K562 (cell line): ENCODE results near the gene PPP4R1. TPM values are rescaled to one million over a fixed set of nuclear protein-coding genes. Genes with fewer than 3 reads are reported as not detected.

Experiments used
- BCOR ChIP-seq: fragments of 450-650 bp; IDR thresholded peaks from 2 replicates; pipeline ENCODE4 v1.6.1; 2016
- C11orf30 ChIP-seq: fragments of 450-650 bp; IDR thresholded peaks from 2 replicates; pipeline ENCODE4 v1.6.1; 2016; ENCODE audit warnings: low read depth, mild to moderate bottlenecking
- FOXM1 ChIP-seq, 2 experiments: fragments of 450-650 bp in 1 of 2; sonication (generic) in 1 of 2; formaldehyde crosslinking in 1 of 2; IDR thresholded peaks; 2 replicates each; pipeline versions ENCODE4 v1.6.1 to v1.9.0; 2017 to 2022; ENCODE audit warnings: low read depth in 2 of 2, mild to moderate bottlenecking in 2 of 2, missing genetic modification reagents in 1 of 2, moderate library complexity in 1 of 2
- GATAD2A ChIP-seq: fragments of 450-650 bp; IDR thresholded peaks from 2 replicates; pipeline ENCODE4 v1.6.1; 2017
- HDAC1 ChIP-seq, 2 experiments: fragments of 450-650 bp; IDR thresholded peaks; 2 replicates each; pipeline ENCODE4 v1.6.1; 2016 to 2017; ENCODE audit warnings: inconsistent platforms in 1 of 2, mild to moderate bottlenecking in 1 of 2, moderate library complexity in 1 of 2
- HIVEP1 ChIP-seq: fragments of 250-450 bp; sonication (Bioruptor Pico); IDR thresholded peaks from 2 replicates; pipeline ENCODE4 v1.4.0; 2020; ENCODE audit warnings: mild to moderate bottlenecking
- HNRNPLL ChIP-seq: fragments of 200-400 bp; formaldehyde crosslinking; IDR thresholded peaks from 2 replicates; pipeline ENCODE4 v1.6.1; 2017; ENCODE audit warnings: low read length, low read depth, mild to moderate bottlenecking; ENCODE audit not compliant: poor library complexity, severe bottlenecking
- IFI16 ChIP-seq: fragments of 250-450 bp; sonication (Bioruptor Pico); IDR thresholded peaks from 2 replicates; pipeline ENCODE4 v2.1.2; 2022; ENCODE audit warnings: mild to moderate bottlenecking, inconsistent platforms
- JUN ChIP-seq, 2 experiments: sonication (generic) in 1 of 2; formaldehyde crosslinking in 1 of 2; IDR thresholded peaks; 2 replicates each; pipeline versions ENCODE4 v1.6.1 to v1.8.0; 2012 to 2022; ENCODE audit warnings: borderline replicate concordance in 2 of 2, mild to moderate bottlenecking in 2 of 2, improper control_type of control experiment in 1 of 2, low read depth in 1 of 2, low read length in 1 of 2, missing genetic modification reagents in 1 of 2
- NCOA4 ChIP-seq: fragments of 450-650 bp; IDR thresholded peaks from 2 replicates; pipeline ENCODE4 v1.6.1; 2018; ENCODE audit warnings: mild to moderate bottlenecking; ENCODE audit not compliant: partially characterized antibody
- PCBP2 ChIP-seq: fragments of 200-400 bp; formaldehyde crosslinking; IDR thresholded peaks from 2 replicates; pipeline ENCODE4 v1.6.1; 2018; ENCODE audit warnings: low read length, low read depth, mild to moderate bottlenecking, moderate library complexity; ENCODE audit not compliant: poor library complexity, severe bottlenecking
- SPI1 ChIP-seq: IDR thresholded peaks from 2 replicates; pipeline ENCODE4 v1.6.1; 2011; ENCODE audit warnings: low read depth, low read length, control low read depth, borderline replicate concordance
- SRSF9 ChIP-seq: fragments of 200-400 bp; formaldehyde crosslinking; IDR thresholded peaks from 2 replicates; pipeline ENCODE4 v1.6.1; 2017; ENCODE audit warnings: low read depth, low read length, borderline replicate concordance
- TGIF2 ChIP-seq: sonication (generic); formaldehyde crosslinking; IDR thresholded peaks from 2 replicates; pipeline ENCODE4 v1.8.1; 2022; ENCODE audit warnings: mild to moderate bottlenecking, missing genetic modification reagents, moderate library complexity
- ZNF3 ChIP-seq: fragments of 250-450 bp; sonication (Bioruptor Pico); IDR thresholded peaks from 2 replicates; pipeline ENCODE4 v1.5.0; 2021; ENCODE audit warnings: mild to moderate bottlenecking, moderate library complexity
- ZNF398 ChIP-seq: fragments of 250-450 bp; sonication (Bioruptor Pico); IDR thresholded peaks from 2 replicates; pipeline ENCODE4 v1.8.0; 2021; ENCODE audit warnings: moderate library complexity, mild to moderate bottlenecking, inconsistent platforms
- ZSCAN32 ChIP-seq: fragments of 450-650 bp; formaldehyde crosslinking; IDR thresholded peaks from 2 replicates; pipeline ENCODE4 v1.4.0; 2020; ENCODE audit warnings: mild to moderate bottlenecking, moderate library complexity
- polyA plus RNA-seq, 8 experiments: library from polyadenylated mRNA; depleted of rRNA in 4 of 8; stranded (reverse) in 5 of 8; unstranded in 3 of 8; fragments of >200 nt; fragmentation: Nextera tagmentation in 2 of 8; fragmentation: Illumina TruSeq in 1 of 8; extraction: Ambion mirVana in 2 of 8; extraction: Trizol in 1 of 8; gene quantifications; 2 replicates each; pipeline versions ENCODE4 v1.2.1 to v1.2.3, GENCODE V29; 2011 to 2014; ENCODE audit warnings: inconsistent platforms in 1 of 8, missing spikeins in 1 of 8
- total RNA-seq, 7 experiments: library from RNA; depleted of rRNA in 6 of 7; stranded (reverse); fragments of >200 nt in 6 of 7; fragmentation: Illumina TruSeq in 2 of 7; extraction: Trizol in 2 of 7; gene quantifications; 2 replicates each; pipeline versions ENCODE4 v1.2.1 to v1.2.3, GENCODE V29; 2011 to 2021; ENCODE audit warnings: low replicate concordance in 1 of 7

PPP4R1 gene
- total and polyA plus RNA-seq, 9 of the 15 experiments (the other 6 are each of a cell fraction or from before 2014, with no cell fraction given): 23.5 to 136 (median 84.5) TPM

DNA sequence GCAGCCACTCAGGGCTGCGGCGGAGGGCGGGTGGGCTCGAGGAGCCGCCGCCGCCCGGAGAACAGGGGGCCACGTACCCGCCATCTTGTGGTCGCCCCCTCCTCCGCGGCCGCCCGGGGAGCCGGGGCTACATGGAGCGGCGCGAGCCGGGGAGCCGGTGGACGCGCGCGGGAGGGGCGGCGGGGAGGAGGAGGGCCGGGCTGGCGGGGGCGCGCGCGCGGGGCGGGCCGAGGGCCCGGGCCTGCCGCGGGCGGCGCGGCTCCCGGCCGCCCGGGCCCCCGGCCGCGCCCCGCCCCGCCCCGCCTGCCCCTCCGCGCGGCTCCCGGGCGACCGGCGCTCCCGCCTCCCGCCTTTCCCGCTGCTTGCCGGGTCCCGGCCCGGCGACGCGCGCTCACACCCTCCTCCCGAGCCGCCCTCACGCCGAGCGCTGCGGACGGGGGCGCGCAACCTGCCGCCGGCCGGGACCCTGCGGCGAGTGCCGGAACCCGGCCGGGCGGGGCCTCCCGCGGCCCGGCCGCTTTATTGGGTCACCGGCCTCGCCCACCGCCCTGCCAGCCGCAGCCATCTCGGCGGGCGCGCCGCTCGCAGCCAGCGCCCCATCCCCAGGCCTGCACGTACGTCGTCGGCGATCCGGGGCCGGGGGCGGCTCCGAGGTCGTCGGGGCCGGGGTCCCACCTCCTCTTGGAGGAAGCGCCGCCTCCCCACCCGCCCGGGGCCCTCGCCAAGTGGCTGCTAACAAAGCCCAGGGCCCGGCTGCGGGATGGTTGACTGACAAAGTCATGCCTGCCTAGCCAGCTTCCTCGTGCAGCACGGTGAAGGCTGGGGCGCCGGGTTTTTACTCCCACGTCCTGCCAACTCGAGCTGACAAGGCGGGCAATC, at the start of gene PPP4R1 (continued):
- TF ChIP-seq ZNF398: no peak
- no peak for TF ChIP-seq GATAD2A
- TF ChIP-seq ZSCAN32 (CRISPR knock-in tag): no peak
- no peak for TF ChIP-seq NCOA4
- TF ChIP-seq IFI16 (CRISPR knock-in tag): no peak
- TF ChIP-seq BCOR: no peak
- TF ChIP-seq FOXM1 (IDR thresholded peaks at IDR 0.05; ENCODE audit: low read depth): no peak
- no peak for TF ChIP-seq FOXM1 (CRISPR knock-in tag; IDR thresholded peaks at IDR 0.05; ENCODE audit: low read depth)
- no peak for TF ChIP-seq JUN (IDR thresholded peaks at IDR 0.05; ENCODE audit: borderline replicate concordance, low read depth, low read length)
- TF ChIP-seq JUN (CRISPR knock-in tag; IDR thresholded peaks at IDR 0.05; ENCODE audit: borderline replicate concordance): no peak
- no peak for TF ChIP-seq SPI1
- TF ChIP-seq C11orf30: no peak
- peak in 1 of 2 experiments; percentile 11; a peak in 1 of 4 replicates for TF ChIP-seq HDAC1 (IDR thresholded peaks at IDR 0.05)
- TF ChIP-seq HIVEP1 (CRISPR knock-in tag): no peak
- peak; percentile 44 for TF ChIP-seq HNRNPLL
- no peak for TF ChIP-seq SRSF9
- TF ChIP-seq PCBP2: no peak
- TF ChIP-seq ZNF3 (CRISPR knock-in tag): peak; percentile 87
- peak; percentile 28; the same call in 1 of the 2 replicates for TF ChIP-seq TGIF2 (CRISPR knock-in tag)
